Epithelial cell of proximal tubule (primary cell): ENCODE results near the gene IFNE. TPM values are rescaled to one million over a fixed set of nuclear protein-coding genes. Genes with fewer than 3 reads are reported as not detected.

Experiments
- DNase-seq: peaks from one replicate; pipeline ENCODE4 v3.0.0-alpha.2; 2011; ENCODE audit warnings: low read depth
- H3K4me3 ChIP-seq: 2 replicates; pipeline ENCODE4 v1.5.1; 2011; ENCODE audit warnings: low read depth, mild to moderate bottlenecking, low read length
- total RNA-seq: library from RNA; depleted of rRNA; stranded (reverse); fragments of >200 nt; gene quantifications from 2 replicates; pipeline ENCODE4 v1.2.3, GENCODE V29; 2015
- TF ChIP-seq, protein P1 (sequence below): conservative IDR thresholded peaks from 2 replicates; pipeline ENCODE4 v1.5.1; 2012; ENCODE audit warnings: low read depth, mild to moderate bottlenecking, low read length

The IFNE gene
- total RNA-seq, 1 donor from 2014 or later, result not detected

DNA sequence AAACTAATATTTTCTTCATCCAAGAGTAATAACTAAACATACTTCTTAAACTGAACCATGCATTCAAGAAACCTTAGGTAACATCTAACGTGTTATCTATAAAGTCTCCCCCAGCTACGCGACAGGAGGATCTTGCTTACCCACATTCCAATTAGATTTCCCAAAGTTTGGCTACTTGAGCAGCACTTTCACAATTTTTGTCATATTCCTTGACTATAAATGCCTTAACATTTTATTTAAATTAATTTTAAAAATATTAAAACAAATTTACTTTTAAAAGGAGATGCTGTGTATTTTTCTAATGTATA is 25.3 kb upstream of the IFNE start:
- no peak for DNase-seq
- no peak overlapping the region for H3K4me3 ChIP-seq
- TF ChIP-seq, protein P1, sequence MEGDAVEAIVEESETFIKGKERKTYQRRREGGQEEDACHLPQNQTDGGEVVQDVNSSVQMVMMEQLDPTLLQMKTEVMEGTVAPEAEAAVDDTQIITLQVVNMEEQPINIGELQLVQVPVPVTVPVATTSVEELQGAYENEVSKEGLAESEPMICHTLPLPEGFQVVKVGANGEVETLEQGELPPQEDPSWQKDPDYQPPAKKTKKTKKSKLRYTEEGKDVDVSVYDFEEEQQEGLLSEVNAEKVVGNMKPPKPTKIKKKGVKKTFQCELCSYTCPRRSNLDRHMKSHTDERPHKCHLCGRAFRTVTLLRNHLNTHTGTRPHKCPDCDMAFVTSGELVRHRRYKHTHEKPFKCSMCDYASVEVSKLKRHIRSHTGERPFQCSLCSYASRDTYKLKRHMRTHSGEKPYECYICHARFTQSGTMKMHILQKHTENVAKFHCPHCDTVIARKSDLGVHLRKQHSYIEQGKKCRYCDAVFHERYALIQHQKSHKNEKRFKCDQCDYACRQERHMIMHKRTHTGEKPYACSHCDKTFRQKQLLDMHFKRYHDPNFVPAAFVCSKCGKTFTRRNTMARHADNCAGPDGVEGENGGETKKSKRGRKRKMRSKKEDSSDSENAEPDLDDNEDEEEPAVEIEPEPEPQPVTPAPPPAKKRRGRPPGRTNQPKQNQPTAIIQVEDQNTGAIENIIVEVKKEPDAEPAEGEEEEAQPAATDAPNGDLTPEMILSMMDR, result no peak

DNA sequence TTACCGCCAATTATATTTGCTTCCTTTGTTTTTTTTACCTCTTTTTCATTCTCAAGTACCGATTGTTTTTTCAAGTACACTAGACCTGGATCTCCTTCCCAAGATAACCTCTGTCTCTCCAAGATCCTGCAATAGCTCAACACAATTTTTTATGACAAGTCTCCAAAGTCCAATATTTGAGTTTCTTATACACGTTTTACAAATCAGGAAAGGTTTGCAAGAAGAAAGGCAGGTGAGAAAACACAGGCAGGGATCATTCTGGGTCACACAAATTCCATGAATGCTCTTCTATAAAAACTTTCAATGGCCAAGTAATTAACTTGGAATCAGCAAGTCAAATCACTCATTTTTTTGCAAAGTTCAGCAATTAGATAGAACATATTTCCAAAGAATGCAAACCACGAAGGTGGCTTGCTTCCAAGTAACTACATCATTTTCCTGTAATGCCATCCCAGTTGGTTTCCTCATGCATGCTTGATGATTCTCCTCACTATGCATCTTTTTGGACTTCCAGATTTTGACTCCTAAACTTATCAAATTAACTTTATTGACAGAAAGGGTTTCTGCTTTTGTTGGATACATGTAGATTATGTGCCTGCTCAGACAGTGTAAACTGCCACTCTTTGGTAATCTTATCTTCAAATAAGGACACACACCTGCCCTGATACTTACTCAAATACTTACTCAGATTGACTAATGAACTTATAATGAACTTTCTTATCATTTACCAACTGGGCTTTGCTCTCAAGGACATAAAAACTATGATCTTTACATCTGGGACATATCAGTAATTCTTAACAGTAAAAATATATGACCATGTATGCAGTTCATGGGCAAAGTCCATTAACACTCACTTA is 24.7 kb upstream of the IFNE start:
- TF ChIP-seq, protein P1, result no peak
- DNase-seq, result peak; percentile 85
- no peak overlapping the region for H3K4me3 ChIP-seq

DNA sequence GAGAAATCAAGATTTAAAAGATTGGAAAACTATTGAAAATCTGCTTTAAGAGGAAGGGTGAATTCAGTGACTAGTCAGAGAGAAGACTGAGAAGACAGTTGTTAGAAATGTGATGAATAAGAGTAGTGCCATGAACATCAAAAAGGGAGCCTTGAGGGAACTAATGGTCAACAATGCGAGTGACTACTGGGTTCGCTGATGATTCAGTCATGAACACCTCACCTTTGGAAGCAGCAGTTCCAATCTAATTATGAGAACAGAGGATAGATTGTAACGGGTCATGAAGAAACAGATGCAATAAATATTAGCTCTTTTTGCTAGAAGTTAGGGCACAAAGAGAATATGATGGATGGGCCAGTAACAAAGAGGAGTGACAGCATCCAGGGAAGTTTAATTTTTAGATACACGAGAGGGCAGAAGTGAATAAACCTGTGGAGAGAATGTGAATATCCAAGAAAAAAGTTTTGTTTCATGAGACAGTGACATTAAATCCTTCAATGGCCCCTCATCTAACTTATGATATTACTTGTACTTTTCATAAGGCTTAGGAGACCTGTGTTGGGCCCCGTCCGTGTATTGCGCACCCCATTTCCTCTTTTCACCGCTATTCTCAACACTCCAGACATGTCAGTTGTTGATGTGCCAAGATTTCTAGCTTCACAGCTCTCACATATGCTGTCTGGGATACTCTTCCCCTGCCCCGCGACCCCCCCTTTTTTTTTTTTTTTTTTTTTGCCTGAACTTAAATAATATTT is 23.5 kb upstream of the IFNE start:
- no peak for DNase-seq
- no peak overlapping the region for H3K4me3 ChIP-seq
- TF ChIP-seq, protein P1, result no peak

DNA sequence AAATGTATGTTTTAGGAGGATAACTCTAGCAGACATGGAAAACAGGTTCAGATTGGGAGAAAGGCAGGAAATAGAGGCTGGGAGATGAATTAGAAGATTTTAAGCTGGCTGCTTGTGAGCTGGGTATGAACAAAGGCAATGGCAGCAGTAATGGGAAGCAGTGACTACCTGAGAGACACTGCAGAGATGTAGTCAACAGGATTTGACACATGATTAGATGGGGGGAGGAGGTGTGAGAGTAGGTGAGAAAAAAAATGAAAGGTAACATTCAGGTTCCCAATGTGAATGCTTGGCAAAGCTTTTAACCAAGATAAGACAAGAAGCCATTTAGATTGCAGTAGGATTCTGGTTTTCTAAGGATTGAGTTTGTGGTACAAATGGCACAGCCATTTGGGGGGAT is 22.8 kb upstream of the IFNE start:
- no peak for DNase-seq
- TF ChIP-seq, protein P1, result no peak
- no peak overlapping the region for H3K4me3 ChIP-seq

DNA sequence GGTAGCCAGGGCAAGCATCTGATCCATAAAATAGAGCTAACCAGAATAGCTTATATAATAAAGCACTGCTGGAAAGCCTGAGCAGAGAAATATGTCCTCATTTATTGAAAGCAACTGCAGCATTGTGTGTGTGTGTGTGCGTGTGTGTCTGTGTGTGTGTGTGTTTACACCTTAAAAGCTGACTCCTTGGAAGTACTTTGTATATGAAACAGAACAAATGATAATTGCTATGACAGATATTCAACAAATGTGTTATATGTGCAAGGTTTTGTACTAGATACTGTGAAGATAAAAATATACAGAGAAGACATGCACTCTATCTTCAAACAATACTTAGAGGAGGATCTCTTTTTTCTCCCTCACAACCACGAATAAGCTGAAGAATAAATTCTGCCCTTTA is 22.0 kb upstream of the IFNE start:
- no peak overlapping the region for H3K4me3 ChIP-seq
- TF ChIP-seq, protein P1, result no peak
- DNase-seq, result no peak

DNA sequence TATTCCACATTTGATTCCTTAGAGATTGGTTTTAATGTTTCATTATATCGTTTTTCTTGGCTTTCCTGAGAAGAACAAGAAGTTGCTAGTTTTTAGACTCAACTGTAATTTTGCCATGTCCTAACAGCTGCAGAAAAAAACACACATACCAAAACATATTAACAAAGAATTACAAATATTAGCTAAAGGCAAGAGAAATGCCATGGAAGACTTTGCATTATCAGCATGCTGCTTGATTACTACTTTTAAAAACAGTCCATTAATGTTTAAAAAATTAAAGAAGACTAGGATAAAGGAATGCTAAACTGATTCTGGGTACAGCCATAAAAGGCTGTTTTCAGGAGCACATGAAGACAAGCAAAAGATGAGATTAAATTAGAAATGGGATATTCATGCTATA is 20.5 kb upstream of the IFNE start:
- TF ChIP-seq, protein P1, result no peak
- DNase-seq, result no peak
- H3K4me3 ChIP-seq, result no peak overlapping the region
